Measurements from ENCODE around the gene MTHFD1L. TPM values are rescaled to one million over a fixed set of nuclear protein-coding genes. Genes with fewer than 3 reads are reported as not detected.

Gene MTHFD1L
- total RNA-seq, 1 donor from 2014 or later: 125 TPM

DNA sequence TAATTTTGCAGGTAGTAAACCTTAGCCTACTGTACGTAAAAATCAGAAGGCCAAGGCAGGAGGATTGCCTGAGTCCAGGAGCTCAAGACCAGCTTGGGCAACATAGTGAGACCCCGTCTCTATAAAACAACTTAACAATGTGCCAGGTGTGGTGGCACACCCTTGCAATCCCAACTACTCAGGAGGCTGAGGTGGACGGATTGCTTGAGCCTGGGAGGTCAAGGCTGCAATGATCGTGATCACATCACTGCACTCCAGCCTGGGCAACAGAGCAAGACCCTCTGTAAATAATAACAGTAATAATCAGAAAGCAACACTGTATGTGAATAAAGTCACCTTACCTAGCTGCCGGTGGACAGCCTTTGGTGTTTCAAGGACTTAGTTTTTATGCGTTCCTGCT lies 48.9 kb downstream of the MTHFD1L start:
- Mint-ChIP-seq H3K27ac (no peak overlapping the region), H3K4me1 (ENCODE audit: low read depth) (no peaks in the 10 kb centered on the region), H3K9me3 (no peaks in the 10 kb centered on the region), H3K27me3 (ENCODE audit: insufficient read depth) (no peaks in the 10 kb centered on the region), H3K36me3 (ENCODE audit: low read depth) (peaks cover 24% of the 10 kb centered on the region), H3K4me3 (no peak overlapping the region)
- intact Hi-C loops (cut with micrococcal nuclease): no loop called here
- no peak for DNase-seq (ENCODE audit: low spot score)

DNA sequence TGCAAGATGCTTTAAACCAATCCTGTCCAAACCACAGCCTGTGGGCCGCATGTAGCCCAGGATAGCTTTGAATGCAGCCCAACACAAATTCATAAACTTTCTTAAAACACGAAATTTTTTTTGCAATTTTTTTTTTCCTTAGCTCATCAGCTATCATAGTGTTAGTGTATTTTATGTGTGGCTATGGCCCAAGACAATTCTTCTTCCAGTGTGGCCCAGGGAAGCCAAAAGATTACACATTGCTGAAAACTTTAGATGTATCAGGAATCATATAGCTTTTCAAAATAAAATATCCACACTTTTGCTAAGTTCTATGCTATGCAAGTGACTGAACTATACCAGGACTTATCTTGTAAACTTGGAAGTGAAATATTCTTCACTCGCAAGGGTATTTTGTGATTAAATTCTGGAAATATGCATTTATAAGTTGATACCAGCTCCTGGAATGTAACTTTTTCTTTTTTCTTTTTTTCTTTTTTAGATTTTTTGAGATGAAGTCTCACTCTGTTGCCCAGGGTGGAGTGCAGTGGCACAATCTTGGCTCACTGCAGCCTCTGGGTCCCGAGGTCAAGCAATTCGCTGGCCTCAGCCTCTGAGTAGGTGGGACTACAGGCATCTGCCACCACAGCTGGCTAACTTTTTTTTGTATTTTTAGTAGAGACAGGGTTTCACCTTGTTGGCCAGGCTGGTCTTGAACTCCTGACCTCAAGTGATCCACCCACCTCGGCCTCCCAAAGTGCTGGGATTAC lies 49.8 kb downstream of the MTHFD1L start:
- no peaks in the 10 kb centered on the region for H3K27me3 Mint-ChIP-seq (ENCODE audit: insufficient read depth)
- peaks cover 28% of the 10 kb centered on the region for H3K36me3 Mint-ChIP-seq (ENCODE audit: low read depth)
- no peaks in the 10 kb centered on the region for H3K4me1 Mint-ChIP-seq (ENCODE audit: low read depth)
- no peak overlapping the region for H3K4me3 Mint-ChIP-seq
- intact Hi-C loops (cut with micrococcal nuclease): no loop called here
- no peak for DNase-seq (ENCODE audit: low spot score)
- no peaks in the 10 kb centered on the region for H3K9me3 Mint-ChIP-seq
- no peak overlapping the region for H3K27ac Mint-ChIP-seq

DNA sequence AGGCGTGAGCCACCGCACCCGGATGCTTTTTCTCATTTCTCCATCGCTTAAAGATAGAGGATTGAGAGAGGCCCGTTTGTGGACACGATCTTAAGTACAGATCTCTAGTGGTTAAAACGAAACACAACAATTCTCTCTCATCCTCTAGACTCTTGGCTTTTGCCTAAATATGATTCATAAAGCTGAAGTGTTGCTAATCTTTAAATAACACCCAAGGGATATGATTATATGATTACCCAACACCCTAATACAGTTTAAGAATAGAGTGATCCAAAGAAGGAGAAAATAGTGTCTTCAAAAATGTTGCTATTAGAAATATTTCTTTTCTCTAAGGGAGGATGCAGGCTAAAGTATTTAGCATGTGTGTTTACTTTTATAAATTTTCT lies 50.4 kb downstream of the MTHFD1L start:
- H3K27me3 Mint-ChIP-seq (ENCODE audit: insufficient read depth): no peaks in the 10 kb centered on the region
- peaks cover 26% of the 10 kb centered on the region for H3K36me3 Mint-ChIP-seq (ENCODE audit: low read depth)
- DNase-seq (ENCODE audit: low spot score): no peak
- no peaks in the 10 kb centered on the region for H3K4me1 Mint-ChIP-seq (ENCODE audit: low read depth)
- no peak overlapping the region for H3K27ac Mint-ChIP-seq
- no peaks in the 10 kb centered on the region for H3K9me3 Mint-ChIP-seq
- no peak overlapping the region for H3K4me3 Mint-ChIP-seq
- intact Hi-C loops (cut with micrococcal nuclease): no loop called here

DNA sequence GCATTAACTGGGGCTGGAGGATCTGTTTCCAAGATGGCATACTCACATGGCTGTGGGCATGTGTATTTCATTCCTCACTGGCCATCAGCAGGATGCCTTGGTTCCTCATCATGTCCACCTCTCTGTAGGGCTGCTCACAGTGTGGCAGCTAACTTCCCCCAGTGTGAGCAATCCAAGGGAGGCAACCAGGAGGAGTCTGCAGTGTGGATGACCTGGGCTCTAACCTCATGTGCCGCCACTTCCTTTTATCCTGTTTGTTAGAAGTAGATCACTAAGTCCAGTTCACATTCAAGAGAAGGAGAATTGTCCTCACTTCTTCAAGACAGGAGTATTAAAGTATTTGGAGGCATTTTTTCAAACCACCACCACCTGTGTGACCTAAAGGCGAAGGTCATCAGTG lies 54.4 kb downstream of the MTHFD1L start:
- DNase-seq (ENCODE audit: low spot score): no peak
- Mint-ChIP-seq H3K4me1 (ENCODE audit: low read depth) (no peaks in the 10 kb centered on the region), H3K9me3 (no peaks in the 10 kb centered on the region), H3K27ac (no peak overlapping the region), H3K36me3 (ENCODE audit: low read depth) (peaks cover 26% of the 10 kb centered on the region), H3K4me3 (no peak overlapping the region), H3K27me3 (ENCODE audit: insufficient read depth) (no peaks in the 10 kb centered on the region)
- intact Hi-C loops (cut with micrococcal nuclease): no loop called here

DNA sequence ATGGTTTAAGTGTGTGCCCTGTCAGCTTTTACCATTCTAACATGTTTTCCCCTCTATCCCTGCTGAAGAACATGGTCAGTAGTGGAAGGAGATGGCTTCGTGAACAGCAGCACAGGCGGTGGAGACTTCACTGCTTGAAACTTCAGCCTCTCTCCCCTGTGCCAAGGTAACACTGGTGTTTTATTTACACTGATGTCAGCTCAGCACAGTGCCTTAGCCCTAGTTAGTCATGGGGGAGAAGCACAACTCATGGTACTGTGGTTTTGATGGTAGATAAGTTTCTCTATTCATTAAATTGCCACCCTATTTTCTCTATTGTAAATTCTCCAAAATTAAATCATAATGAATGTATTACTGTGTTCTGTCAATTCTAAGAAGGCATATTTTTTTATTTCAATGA lies 56.6 kb downstream of the MTHFD1L start:
- intact Hi-C loops (cut with micrococcal nuclease): no loop called here
- Mint-ChIP-seq H3K36me3 (ENCODE audit: low read depth) (peaks cover 35% of the 10 kb centered on the region), H3K27me3 (ENCODE audit: insufficient read depth) (no peaks in the 10 kb centered on the region), H3K27ac (no peak overlapping the region), H3K9me3 (no peaks in the 10 kb centered on the region), H3K4me1 (ENCODE audit: low read depth) (no peaks in the 10 kb centered on the region), H3K4me3 (no peak overlapping the region)
- DNase-seq (ENCODE audit: low spot score): no peak

DNA sequence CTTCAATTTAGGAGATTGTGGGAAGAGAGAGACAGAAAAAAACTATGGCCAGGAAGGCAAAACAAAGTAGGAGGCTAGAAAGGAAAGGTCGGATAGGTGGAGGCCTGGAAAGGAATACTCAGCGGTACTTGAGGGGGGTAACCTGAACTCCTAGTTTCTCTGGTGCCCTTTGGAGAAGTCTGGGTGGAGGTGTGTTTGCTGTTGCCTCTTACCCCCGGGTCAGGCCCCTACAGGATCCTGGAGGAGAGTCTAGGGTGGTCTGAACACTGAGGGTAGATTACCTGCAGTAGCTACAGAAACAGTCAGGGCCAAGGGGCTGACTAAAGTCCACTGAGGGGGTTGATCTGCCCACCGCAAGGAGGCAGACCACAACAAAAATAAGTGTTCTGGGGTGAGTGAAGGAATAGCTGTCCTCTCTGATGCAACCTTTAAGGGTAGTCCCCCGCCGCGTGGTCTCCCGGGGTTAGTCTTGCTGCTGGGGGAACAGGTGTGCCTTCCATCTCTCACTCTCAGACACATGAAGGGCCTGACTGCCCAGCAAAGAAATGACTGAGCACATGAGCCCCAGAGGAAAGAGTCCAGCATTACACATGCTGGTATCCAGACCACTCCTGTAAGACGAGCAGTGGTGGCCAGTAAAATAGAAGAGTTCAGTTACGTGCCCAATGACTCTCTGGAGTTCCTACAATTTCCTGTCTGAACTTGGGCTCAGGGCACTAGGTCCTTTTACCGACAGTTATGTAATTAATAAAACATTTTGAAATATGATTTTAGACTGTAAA lies 59.5 kb downstream of the MTHFD1L start:
- Mint-ChIP-seq H3K9me3 (no peaks in the 10 kb centered on the region), H3K4me3 (no peak overlapping the region), H3K36me3 (ENCODE audit: low read depth) (peaks cover 35% of the 10 kb centered on the region), H3K4me1 (ENCODE audit: low read depth) (no peaks in the 10 kb centered on the region), H3K27ac (no peak overlapping the region), H3K27me3 (ENCODE audit: insufficient read depth) (no peaks in the 10 kb centered on the region)
- intact Hi-C loops (cut with micrococcal nuclease): no loop called here
- no peak for DNase-seq (ENCODE audit: low spot score)

DNA sequence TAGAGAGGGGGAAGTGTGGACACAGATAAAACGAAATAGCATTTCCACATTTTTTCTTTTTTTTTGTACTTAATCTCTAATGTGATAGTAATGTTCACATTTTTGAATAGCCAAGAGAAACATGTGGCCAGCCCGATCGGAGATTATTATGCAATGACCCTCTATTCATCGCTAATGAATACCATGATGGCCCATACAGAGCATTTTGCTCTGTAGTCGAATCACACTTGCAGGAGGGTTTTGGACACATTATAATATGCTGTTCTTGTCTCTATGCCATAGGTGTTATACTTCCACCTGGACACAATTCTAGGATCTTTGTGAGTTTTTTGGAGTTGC lies 60.1 kb downstream of the MTHFD1L start:
- Mint-ChIP-seq H3K27me3 (ENCODE audit: insufficient read depth) (no peaks in the 10 kb centered on the region), H3K36me3 (ENCODE audit: low read depth) (peaks cover 34% of the 10 kb centered on the region), H3K27ac (no peak overlapping the region), H3K4me1 (ENCODE audit: low read depth) (no peaks in the 10 kb centered on the region), H3K9me3 (no peaks in the 10 kb centered on the region), H3K4me3 (no peak overlapping the region)
- no peak for DNase-seq (ENCODE audit: low spot score)
- intact Hi-C loops (cut with micrococcal nuclease): no loop called here

DNA sequence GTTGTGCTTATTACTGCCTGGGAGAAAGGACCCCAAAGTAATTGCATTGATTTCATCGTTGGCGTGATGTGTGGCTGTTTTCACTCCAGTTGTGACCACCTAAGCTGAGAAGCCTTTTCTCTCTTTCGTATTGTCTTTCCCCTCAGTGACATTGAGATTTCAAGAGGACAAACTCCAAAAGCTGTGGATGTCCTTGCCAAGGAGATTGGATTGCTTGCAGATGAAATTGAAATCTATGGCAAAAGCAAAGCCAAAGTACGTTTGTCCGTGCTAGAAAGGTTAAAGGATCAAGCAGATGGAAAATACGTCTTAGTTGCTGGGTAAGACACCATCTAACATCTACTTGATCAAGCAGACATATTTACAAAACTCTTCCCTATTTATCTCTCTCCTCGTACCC lies 60.5 kb downstream of the MTHFD1L start:
- no peak overlapping the region for H3K27ac Mint-ChIP-seq
- DNase-seq (ENCODE audit: low spot score): no peak
- intact Hi-C loops (cut with micrococcal nuclease): no loop called here
- H3K36me3 Mint-ChIP-seq (ENCODE audit: low read depth): peaks cover 34% of the 10 kb centered on the region
- H3K27me3 Mint-ChIP-seq (ENCODE audit: insufficient read depth): no peaks in the 10 kb centered on the region
- H3K4me3 Mint-ChIP-seq: no peak overlapping the region
- no peaks in the 10 kb centered on the region for H3K4me1 Mint-ChIP-seq (ENCODE audit: low read depth)
- no peaks in the 10 kb centered on the region for H3K9me3 Mint-ChIP-seq

DNA sequence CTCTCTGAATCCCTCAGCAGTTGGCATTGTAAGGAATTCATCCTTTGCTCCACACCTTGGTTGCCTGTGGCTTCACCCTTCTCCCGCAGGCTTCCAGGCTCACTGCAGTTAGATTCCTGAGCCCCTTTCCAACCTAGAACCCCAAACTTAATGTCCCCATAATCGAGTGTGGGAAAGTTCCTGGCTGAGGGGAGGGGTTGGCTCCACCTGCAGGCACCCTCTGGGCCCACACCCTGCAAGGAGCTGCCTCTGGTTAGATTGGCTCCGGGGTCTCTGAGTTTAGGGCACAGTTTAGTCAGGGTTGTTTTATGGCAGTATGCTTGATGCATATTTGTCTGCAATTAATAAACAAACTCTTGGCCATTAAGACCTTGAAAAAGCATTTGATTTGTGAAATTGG lies 63.4 kb downstream of the MTHFD1L start:
- Mint-ChIP-seq H3K9me3 (no peaks in the 10 kb centered on the region), H3K4me1 (ENCODE audit: low read depth) (no peaks in the 10 kb centered on the region), H3K27ac (no peak overlapping the region), H3K36me3 (ENCODE audit: low read depth) (peaks cover 32% of the 10 kb centered on the region), H3K4me3 (no peak overlapping the region), H3K27me3 (ENCODE audit: insufficient read depth) (no peaks in the 10 kb centered on the region)
- intact Hi-C loops (cut with micrococcal nuclease): no loop called here
- no peak for DNase-seq (ENCODE audit: low spot score)

DNA sequence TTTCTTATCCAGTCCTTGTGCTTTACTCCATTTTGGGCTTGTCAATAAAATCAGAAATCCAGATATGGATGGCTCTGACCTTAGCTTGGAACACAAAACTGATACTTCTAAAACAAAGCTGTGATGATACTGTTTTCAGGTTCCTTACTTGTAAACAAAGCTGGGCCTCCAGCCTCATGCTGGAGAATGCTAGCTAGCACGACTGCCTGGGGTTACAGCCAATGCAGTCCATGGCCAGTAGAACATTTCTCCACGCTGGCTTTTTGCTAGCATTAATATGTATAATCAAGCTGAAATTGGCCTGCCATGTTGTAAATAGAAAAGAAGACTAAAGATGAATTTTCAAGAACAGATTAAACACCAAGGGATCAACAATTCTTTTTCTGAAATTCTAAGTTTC lies 63.9 kb downstream of the MTHFD1L start:
- Mint-ChIP-seq H3K9me3 (no peaks in the 10 kb centered on the region), H3K27ac (no peak overlapping the region), H3K36me3 (ENCODE audit: low read depth) (peaks cover 37% of the 10 kb centered on the region), H3K27me3 (ENCODE audit: insufficient read depth) (no peaks in the 10 kb centered on the region), H3K4me1 (ENCODE audit: low read depth) (no peaks in the 10 kb centered on the region), H3K4me3 (no peak overlapping the region)
- DNase-seq (ENCODE audit: low spot score): no peak
- intact Hi-C loops (cut with micrococcal nuclease): no loop called here

DNA sequence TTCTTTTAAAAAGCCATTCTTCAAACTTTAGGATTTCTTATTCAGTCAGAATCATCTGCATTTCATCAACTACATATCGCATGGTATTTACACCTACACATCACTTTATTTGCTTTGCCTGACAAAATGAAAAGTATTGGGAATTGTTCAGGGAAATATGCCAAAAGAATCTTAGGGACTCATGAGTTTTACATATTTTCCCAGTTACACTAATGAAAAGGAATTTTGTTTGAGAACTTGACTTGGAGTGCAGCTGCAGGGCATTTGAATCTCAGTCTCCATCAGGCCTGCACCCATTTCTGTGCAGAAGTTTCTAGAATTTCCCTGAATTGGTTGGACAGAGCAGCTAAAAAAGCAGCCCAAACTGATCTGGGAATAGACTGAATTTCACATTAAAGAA lies 65.3 kb downstream of the MTHFD1L start:
- Mint-ChIP-seq H3K36me3 (ENCODE audit: low read depth) (peaks cover 29% of the 10 kb centered on the region), H3K9me3 (no peaks in the 10 kb centered on the region), H3K4me3 (no peak overlapping the region), H3K27ac (no peak overlapping the region), H3K4me1 (ENCODE audit: low read depth) (no peaks in the 10 kb centered on the region), H3K27me3 (ENCODE audit: insufficient read depth) (no peaks in the 10 kb centered on the region)
- intact Hi-C loops (cut with micrococcal nuclease): no loop called here
- no peak for DNase-seq (ENCODE audit: low spot score)

DNA sequence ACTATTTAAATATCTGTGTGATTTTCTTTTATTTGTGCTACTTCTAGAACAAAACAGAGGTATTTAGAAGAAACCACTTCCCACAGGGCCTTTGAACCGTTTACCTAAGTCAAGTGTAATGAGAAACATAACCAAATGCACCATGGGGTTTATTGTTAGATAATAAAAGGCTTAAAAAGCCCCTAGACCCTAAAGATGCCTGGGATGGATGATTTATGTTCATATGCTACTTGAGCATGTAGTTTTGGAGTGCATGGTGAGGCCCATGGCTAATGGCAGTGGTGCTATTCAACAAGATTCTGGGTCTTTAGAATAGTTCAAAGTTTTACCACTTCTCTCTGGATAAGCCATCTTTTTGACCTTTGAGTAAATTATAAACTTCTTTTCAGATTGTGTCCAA lies 65.9 kb downstream of the MTHFD1L start:
- intact Hi-C loops (cut with micrococcal nuclease): no loop called here
- no peaks in the 10 kb centered on the region for H3K4me1 Mint-ChIP-seq (ENCODE audit: low read depth)
- no peaks in the 10 kb centered on the region for H3K9me3 Mint-ChIP-seq
- peaks cover 27% of the 10 kb centered on the region for H3K36me3 Mint-ChIP-seq (ENCODE audit: low read depth)
- H3K27ac Mint-ChIP-seq: no peak overlapping the region
- H3K4me3 Mint-ChIP-seq: no peak overlapping the region
- DNase-seq (ENCODE audit: low spot score): no peak
- H3K27me3 Mint-ChIP-seq (ENCODE audit: insufficient read depth): no peaks in the 10 kb centered on the region

DNA sequence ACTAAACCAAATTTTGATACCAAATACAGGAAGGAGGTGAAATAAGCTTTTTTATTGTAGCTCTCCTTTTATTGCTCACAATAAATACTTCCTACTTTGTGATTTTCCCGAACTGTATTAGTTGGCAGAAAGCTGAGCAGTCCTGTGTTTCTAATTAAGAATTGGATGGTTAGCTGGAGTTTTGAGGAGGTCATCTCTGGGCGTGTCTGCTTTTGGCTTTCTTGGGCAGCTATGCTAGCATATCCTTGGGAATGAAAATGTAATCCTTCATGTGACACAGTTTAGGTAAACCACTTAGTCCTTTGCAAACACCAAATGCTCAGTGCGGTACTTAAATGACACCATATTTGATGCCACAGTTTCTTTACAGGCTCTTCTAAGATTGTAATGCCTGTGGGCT lies 67.5 kb downstream of the MTHFD1L start:
- Mint-ChIP-seq H3K9me3 (no peaks in the 10 kb centered on the region), H3K4me1 (ENCODE audit: low read depth) (no peaks in the 10 kb centered on the region), H3K36me3 (ENCODE audit: low read depth) (peaks cover 29% of the 10 kb centered on the region), H3K4me3 (no peak overlapping the region), H3K27me3 (ENCODE audit: insufficient read depth) (no peaks in the 10 kb centered on the region), H3K27ac (no peak overlapping the region)
- DNase-seq (ENCODE audit: low spot score): no peak
- intact Hi-C loops (cut with micrococcal nuclease): no loop called here
